GF-D8 (cell line): ENCODE measurements around the gene MFSD11.
"Not testable (repeated sequence)": the region's sequence is repeated elsewhere in the genome, so short reads cannot be mapped to it uniquely, and the experiment has no call there.

ENCODE experiments used
- DNase-seq: peaks from one replicate; lab custom pipeline; 2025; lab: John Stamatoyannopoulos, UW

The MFSD11 gene

GRCh38 chr17:76726776-76727718, 10.9 kb upstream of the MFSD11 start, which contains the start of gene METTL23:
TSS of gene METTL23 (plus strand) at chr17:76726839. CDS start at chr17:76729711, 2,872 bp downstream.
- DNase-seq = peak; percentile 33

- no peak for DNase-seq
Observed at GRCh38 chr17:76727745-76728456, 10.0 kb upstream of the MFSD11 start.

GRCh38 chr17:76731800-76732733, 5.9 kb upstream of the MFSD11 start:
- DNase-seq = not testable (repeated sequence)

- DNase-seq = no peak
Observed at GRCh38 chr17:76732734-76733617, 4.9 kb upstream of the MFSD11 start.

GRCh38 chr17:76733618-76733957, 4.3 kb upstream of the MFSD11 start:
- DNase-seq = no peak

- peak; percentile 49 for DNase-seq
Observed at GRCh38 chr17:76734080-76734840, 3.7 kb upstream of the MFSD11 start.

- peak; percentile 22 for DNase-seq
Observed at GRCh38 chr17:76735006-76735405, 2.9 kb upstream of the MFSD11 start.

GRCh38 chr17:76735586-76736348, 2.2 kb upstream of the MFSD11 start:
- no peak for DNase-seq

GRCh38 chr17:76736349-76737081, 1.4 kb upstream of the MFSD11 start:
- DNase-seq = no peak

GRCh38 chr17:76737082-76737675, 740 bp upstream of the MFSD11 start, which contains the start of gene SRSF2:
TSS of gene SRSF2 (minus strand) at chr17:76737331. CDS start at chr17:76737160, 171 bp downstream.
- DNase-seq = peak; percentile 96

- no peak for DNase-seq
Observed at GRCh38 chr17:76738468-76738850, 540 bp downstream of the MFSD11 start.

- DNase-seq = not testable (repeated sequence)
Observed at GRCh38 chr17:76739568-76740115, 1.7 kb downstream of the MFSD11 start.

GRCh38 chr17:76740329-76741118, 2.6 kb downstream of the MFSD11 start:
- DNase-seq = no peak

- DNase-seq = no peak
Observed at GRCh38 chr17:76742958-76743357, 5.0 kb downstream of the MFSD11 start.

GRCh38 chr17:76744747-76745146, 6.8 kb downstream of the MFSD11 start:
- no peak for DNase-seq

- not testable (repeated sequence) for DNase-seq
Observed at GRCh38 chr17:76745785-76746184, 7.9 kb downstream of the MFSD11 start.
